Liver (tissue), 9 donors: ENCODE measurements around the gene TEX28. TPM values are rescaled to one million over a fixed set of nuclear protein-coding genes. Genes with fewer than 3 reads are reported as not detected.

Experiments used
- DNase-seq: peaks from one replicate; pipeline ENCODE4 v3.0.0-alpha.2; 2017; ENCODE audit warnings: low spot score
- H3K27ac ChIP-seq, 2 donors: one replicate each; pipeline ENCODE4 v1.7.0; 2013; ENCODE audit warnings: inconsistent platforms in 2 of 2, low read length in 2 of 2, control low read depth in 1 of 2, low read depth in 1 of 2, mild to moderate bottlenecking in 1 of 2
- H3K27me3 ChIP-seq, 4 donors: one replicate each; pipeline versions ENCODE4 v1.6.1 to v1.7.0; 2013; ENCODE audit warnings: low read length in 3 of 4, inconsistent platforms in 1 of 4, mild to moderate bottlenecking in 1 of 4, moderate library complexity in 1 of 4; ENCODE audit not compliant: control insufficient read depth in 4 of 4, insufficient read depth in 4 of 4
- H3K36me3 ChIP-seq, 4 donors: one replicate each; pipeline versions ENCODE4 v1.6.1 to v1.7.0; 2013; ENCODE audit warnings: low read length in 3 of 4, mild to moderate bottlenecking in 3 of 4, low read depth in 1 of 4, moderate library complexity in 1 of 4; ENCODE audit not compliant: control insufficient read depth in 4 of 4, insufficient read depth in 3 of 4
- H3K4me1 ChIP-seq, 4 donors: one replicate each; pipeline versions ENCODE4 v1.6.1 to v1.7.0; 2013; ENCODE audit warnings: low read length in 3 of 4, mild to moderate bottlenecking in 3 of 4, moderate library complexity in 1 of 4; ENCODE audit not compliant: control insufficient read depth in 4 of 4, insufficient read depth in 4 of 4
- H3K4me3 ChIP-seq, 3 donors: one replicate each; pipeline versions ENCODE4 v1.6.1 to v1.7.0; 2013; ENCODE audit warnings: low read length in 3 of 3, control low read depth in 1 of 3, low read depth in 1 of 3, mild to moderate bottlenecking in 1 of 3
- H3K9ac ChIP-seq, 2 donors: one replicate each; pipeline ENCODE4 v1.7.0; 2013; ENCODE audit warnings: low read length in 2 of 2, mild to moderate bottlenecking in 2 of 2, moderate library complexity in 2 of 2, control low read depth in 1 of 2, low read depth in 1 of 2
- H3K9me3 ChIP-seq, 4 donors: one replicate each; pipeline versions ENCODE4 v1.6.1 to v1.7.0; 2013; ENCODE audit warnings: low read length in 3 of 4; ENCODE audit not compliant: control insufficient read depth in 4 of 4
- EGR1 ChIP-seq, 2 donors: IDR thresholded peaks; 2 replicates each; pipeline ENCODE4 v1.6.1; 2016 to 2018; ENCODE audit warnings: antibody characterized with exemption in 2 of 2, low read depth in 2 of 2
- FOXA1 ChIP-seq: IDR thresholded peaks from 2 replicates; pipeline ENCODE4 v1.6.1; 2016; ENCODE audit warnings: antibody characterized with exemption
- FOXA2 ChIP-seq: IDR thresholded peaks from 2 replicates; pipeline ENCODE4 v1.6.1; 2016; ENCODE audit warnings: antibody characterized with exemption
- GABPA ChIP-seq, 2 donors: IDR thresholded peaks in 1 of 2; conservative IDR thresholded peaks in 1 of 2; 2 replicates each; pipeline ENCODE4 v1.6.1; 2016; ENCODE audit warnings: antibody characterized with exemption in 2 of 2, mild to moderate bottlenecking in 1 of 2, moderate library complexity in 1 of 2
- HNF4A ChIP-seq, 2 donors: conservative IDR thresholded peaks; 2 replicates each; pipeline ENCODE4 v1.6.1; 2016; ENCODE audit warnings: antibody characterized with exemption in 2 of 2, mild to moderate bottlenecking in 2 of 2
- HNF4G ChIP-seq: IDR thresholded peaks from 2 replicates; pipeline ENCODE4 v1.6.1; 2016; ENCODE audit warnings: antibody characterized with exemption
- JUND ChIP-seq, 2 donors: IDR thresholded peaks; 2 replicates each; pipeline ENCODE4 v1.6.1; 2016; ENCODE audit warnings: antibody characterized with exemption in 2 of 2
- NR2F2 ChIP-seq: IDR thresholded peaks from 2 replicates; pipeline ENCODE4 v1.6.1; 2016; ENCODE audit warnings: antibody characterized with exemption
- RAD21 ChIP-seq, 2 donors: IDR thresholded peaks; 2 replicates each; pipeline ENCODE4 v1.6.1; 2016; ENCODE audit warnings: antibody characterized with exemption in 2 of 2, mild to moderate bottlenecking in 2 of 2
- RXRA ChIP-seq, 2 donors: IDR thresholded peaks; 2 replicates each; pipeline ENCODE4 v1.6.1; 2017 to 2018; ENCODE audit warnings: antibody characterized with exemption in 2 of 2, mild to moderate bottlenecking in 1 of 2
- SP1 ChIP-seq: IDR thresholded peaks from 2 replicates; pipeline ENCODE4 v1.6.1; 2018; ENCODE audit warnings: antibody characterized with exemption, mild to moderate bottlenecking
- TAF1 ChIP-seq: conservative IDR thresholded peaks from 2 replicates; pipeline ENCODE4 v1.6.1; 2016; ENCODE audit warnings: antibody characterized with exemption, mild to moderate bottlenecking
- YY1 ChIP-seq: IDR thresholded peaks from 2 replicates; pipeline ENCODE4 v1.6.1; 2016; ENCODE audit warnings: antibody characterized with exemption, mild to moderate bottlenecking
- WGBS: extraction: QIAGEN DNeasy Blood & Tissue Kit; methylation state at CpG from one replicate; pipeline ENCODE4 v1.1.7; 2013; 5-methylcytosine and 5-hydroxymethylcytosine counted together
- polyA plus RNA-seq, 2 donors: library from polyadenylated mRNA; stranded (reverse) in 1 of 2; unstranded in 1 of 2; fragments of 200-250 nt in 1 of 2; fragments of >200 nt in 1 of 2; fragmentation: Nextera tagmentation in 1 of 2; extraction: Ambion mirVana in 1 of 2; gene quantifications; one replicate each; pipeline versions ENCODE4 v1.2.1 to v1.2.3, GENCODE V29; 2013 to 2015
- total RNA-seq, 2 donors: library from RNA; depleted of rRNA; stranded (reverse); fragments of >200 nt; gene quantifications; one replicate each; pipeline ENCODE4 v1.2.3, GENCODE V29; 2014
- TF ChIP-seq, protein P1 (sequence below): IDR thresholded peaks from 2 replicates; pipeline ENCODE4 v1.6.1; 2016; ENCODE audit warnings: antibody characterized with exemption
- TF ChIP-seq, protein P2 (sequence below): IDR thresholded peaks from 2 replicates; pipeline ENCODE4 v1.6.1; 2016; ENCODE audit warnings: antibody characterized with exemption, mild to moderate bottlenecking
- TF ChIP-seq, protein P3 (sequence below): IDR thresholded peaks from 2 replicates; pipeline ENCODE4 v1.6.1; 2016; ENCODE audit warnings: antibody characterized with exemption
- TF ChIP-seq, protein P4 (sequence below): IDR thresholded peaks from 2 replicates; pipeline ENCODE4 v1.6.1; 2016; ENCODE audit warnings: antibody characterized with exemption
- TF ChIP-seq, protein P5 (sequence below): fragments of 150-350 bp; IDR thresholded peaks from 2 replicates; pipeline ENCODE4 v1.5.1; 2017; ENCODE audit warnings: improper control_type of control experiment, low read depth, low read length; ENCODE audit not compliant: missing input control
- donor health status: healthy.
- donor health status: healthy.
- donor health status: healthy.
- donor health status: healthy.
- donor health status: healthy.

Gene TEX28
- total and polyA plus RNA-seq, 4 donors: not detected

DNA sequence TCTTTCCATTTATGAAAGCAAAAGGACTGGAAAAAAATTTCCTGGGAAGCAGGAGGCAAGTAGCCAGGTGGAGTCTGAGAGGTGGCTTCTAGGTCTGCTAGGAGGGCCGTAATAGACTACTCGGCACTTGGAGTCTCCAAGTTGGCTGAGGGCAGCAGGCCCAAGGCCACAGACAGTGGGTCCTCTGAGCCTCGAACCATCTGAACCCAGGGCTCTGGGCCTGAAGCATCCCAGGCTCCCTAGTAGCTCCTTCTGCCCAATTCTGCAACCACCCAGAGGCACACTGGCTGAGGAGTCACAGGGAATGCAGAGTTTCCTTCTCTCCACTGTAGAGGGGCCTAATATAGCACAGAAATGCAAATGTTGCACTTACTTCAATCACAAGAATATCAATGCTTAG, 20.5 kb upstream of the TEX28 start:
- Histone ChIP-seq H3K4me1 (no peaks in the 10 kb centered on the region), H3K36me3 (no peaks in the 10 kb centered on the region), H3K27me3 (peaks cover 0 to 3% (median 0%) of the 10 kb centered on the region in 4 donors), H3K27ac (no peak overlapping the region), H3K9me3 (no peaks in the 10 kb centered on the region), H3K9ac (no peak overlapping the region), H3K4me3 (no peak overlapping the region)
- TF ChIP-seq, protein P1, sequence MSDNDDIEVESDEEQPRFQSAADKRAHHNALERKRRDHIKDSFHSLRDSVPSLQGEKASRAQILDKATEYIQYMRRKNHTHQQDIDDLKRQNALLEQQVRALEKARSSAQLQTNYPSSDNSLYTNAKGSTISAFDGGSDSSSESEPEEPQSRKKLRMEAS: no peak
- TF ChIP-seq RXRA (IDR thresholded peaks at IDR 0.05): no peak
- 99% methylated on average over 3 of the region's 3 CpGs for WGBS
- DNase-seq: no peak

DNA sequence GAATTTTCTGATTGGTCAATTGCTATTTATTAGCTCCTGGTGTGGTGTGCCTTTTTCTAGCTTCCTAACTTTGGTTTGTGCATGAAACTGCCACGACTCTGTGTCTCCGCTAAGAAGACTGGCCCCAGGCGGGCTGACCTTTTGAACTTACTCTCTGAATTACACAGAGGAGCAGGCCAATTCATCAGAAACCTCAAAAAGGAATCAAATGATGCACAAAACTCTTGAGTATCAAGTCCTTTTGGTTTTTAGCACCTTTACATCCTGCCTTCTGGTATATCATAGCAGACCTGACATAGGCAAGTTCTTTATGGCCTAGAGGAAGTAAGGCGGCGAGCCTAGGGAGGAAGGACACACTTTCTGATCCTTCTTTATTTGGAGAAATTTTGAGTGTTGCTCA, 18.2 kb upstream of the TEX28 start:
- 75% methylated on average over 5 of the region's 5 CpGs for WGBS
- no peak overlapping the region for H3K27ac ChIP-seq
- TF ChIP-seq EGR1 (IDR thresholded peaks at IDR 0.05; ENCODE audit: low read depth in 2 of 2) (no peak), SP1 (no peak), NR2F2 (no peak), GABPA (IDR thresholded peaks at IDR 0.05 in 1 of 2, conservative IDR thresholded peaks at IDR 0.05 in 1 of 2) (no peak), HNF4A (conservative IDR thresholded peaks at IDR 0.05) (no peak), TAF1 (no peak), FOXA2 (no peak), YY1 (no peak), HNF4G (no peak), FOXA1 (no peak), JUND (IDR thresholded peaks at IDR 0.05) (no peak), RAD21 (IDR thresholded peaks at IDR 0.05) (no peak), RXRA (IDR thresholded peaks at IDR 0.05) (no peak)
- TF ChIP-seq, protein P2, sequence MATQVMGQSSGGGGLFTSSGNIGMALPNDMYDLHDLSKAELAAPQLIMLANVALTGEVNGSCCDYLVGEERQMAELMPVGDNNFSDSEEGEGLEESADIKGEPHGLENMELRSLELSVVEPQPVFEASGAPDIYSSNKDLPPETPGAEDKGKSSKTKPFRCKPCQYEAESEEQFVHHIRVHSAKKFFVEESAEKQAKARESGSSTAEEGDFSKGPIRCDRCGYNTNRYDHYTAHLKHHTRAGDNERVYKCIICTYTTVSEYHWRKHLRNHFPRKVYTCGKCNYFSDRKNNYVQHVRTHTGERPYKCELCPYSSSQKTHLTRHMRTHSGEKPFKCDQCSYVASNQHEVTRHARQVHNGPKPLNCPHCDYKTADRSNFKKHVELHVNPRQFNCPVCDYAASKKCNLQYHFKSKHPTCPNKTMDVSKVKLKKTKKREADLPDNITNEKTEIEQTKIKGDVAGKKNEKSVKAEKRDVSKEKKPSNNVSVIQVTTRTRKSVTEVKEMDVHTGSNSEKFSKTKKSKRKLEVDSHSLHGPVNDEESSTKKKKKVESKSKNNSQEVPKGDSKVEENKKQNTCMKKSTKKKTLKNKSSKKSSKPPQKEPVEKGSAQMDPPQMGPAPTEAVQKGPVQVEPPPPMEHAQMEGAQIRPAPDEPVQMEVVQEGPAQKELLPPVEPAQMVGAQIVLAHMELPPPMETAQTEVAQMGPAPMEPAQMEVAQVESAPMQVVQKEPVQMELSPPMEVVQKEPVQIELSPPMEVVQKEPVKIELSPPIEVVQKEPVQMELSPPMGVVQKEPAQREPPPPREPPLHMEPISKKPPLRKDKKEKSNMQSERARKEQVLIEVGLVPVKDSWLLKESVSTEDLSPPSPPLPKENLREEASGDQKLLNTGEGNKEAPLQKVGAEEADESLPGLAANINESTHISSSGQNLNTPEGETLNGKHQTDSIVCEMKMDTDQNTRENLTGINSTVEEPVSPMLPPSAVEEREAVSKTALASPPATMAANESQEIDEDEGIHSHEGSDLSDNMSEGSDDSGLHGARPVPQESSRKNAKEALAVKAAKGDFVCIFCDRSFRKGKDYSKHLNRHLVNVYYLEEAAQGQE: no peak
- TF ChIP-seq, protein P1: no peak
- TF ChIP-seq, protein P3, sequence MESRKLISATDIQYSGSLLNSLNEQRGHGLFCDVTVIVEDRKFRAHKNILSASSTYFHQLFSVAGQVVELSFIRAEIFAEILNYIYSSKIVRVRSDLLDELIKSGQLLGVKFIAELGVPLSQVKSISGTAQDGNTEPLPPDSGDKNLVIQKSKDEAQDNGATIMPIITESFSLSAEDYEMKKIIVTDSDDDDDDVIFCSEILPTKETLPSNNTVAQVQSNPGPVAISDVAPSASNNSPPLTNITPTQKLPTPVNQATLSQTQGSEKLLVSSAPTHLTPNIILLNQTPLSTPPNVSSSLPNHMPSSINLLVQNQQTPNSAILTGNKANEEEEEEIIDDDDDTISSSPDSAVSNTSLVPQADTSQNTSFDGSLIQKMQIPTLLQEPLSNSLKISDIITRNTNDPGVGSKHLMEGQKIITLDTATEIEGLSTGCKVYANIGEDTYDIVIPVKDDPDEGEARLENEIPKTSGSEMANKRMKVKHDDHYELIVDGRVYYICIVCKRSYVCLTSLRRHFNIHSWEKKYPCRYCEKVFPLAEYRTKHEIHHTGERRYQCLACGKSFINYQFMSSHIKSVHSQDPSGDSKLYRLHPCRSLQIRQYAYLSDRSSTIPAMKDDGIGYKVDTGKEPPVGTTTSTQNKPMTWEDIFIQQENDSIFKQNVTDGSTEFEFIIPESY: no peak
- TF ChIP-seq, protein P4, sequence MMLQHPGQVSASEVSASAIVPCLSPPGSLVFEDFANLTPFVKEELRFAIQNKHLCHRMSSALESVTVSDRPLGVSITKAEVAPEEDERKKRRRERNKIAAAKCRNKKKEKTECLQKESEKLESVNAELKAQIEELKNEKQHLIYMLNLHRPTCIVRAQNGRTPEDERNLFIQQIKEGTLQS: no peak
- TF ChIP-seq, protein P5, sequence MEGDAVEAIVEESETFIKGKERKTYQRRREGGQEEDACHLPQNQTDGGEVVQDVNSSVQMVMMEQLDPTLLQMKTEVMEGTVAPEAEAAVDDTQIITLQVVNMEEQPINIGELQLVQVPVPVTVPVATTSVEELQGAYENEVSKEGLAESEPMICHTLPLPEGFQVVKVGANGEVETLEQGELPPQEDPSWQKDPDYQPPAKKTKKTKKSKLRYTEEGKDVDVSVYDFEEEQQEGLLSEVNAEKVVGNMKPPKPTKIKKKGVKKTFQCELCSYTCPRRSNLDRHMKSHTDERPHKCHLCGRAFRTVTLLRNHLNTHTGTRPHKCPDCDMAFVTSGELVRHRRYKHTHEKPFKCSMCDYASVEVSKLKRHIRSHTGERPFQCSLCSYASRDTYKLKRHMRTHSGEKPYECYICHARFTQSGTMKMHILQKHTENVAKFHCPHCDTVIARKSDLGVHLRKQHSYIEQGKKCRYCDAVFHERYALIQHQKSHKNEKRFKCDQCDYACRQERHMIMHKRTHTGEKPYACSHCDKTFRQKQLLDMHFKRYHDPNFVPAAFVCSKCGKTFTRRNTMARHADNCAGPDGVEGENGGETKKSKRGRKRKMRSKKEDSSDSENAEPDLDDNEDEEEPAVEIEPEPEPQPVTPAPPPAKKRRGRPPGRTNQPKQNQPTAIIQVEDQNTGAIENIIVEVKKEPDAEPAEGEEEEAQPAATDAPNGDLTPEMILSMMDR: no peak
- no peak overlapping the region for H3K9ac ChIP-seq
- no peak overlapping the region for H3K4me3 ChIP-seq
- H3K9me3 ChIP-seq: no peaks in the 10 kb centered on the region
- H3K27me3 ChIP-seq: peaks cover 0 to 3% (median 0%) of the 10 kb centered on the region in 4 donors
- peaks cover 0 to 5% (median under 1%) of the 10 kb centered on the region in 4 donors for H3K4me1 ChIP-seq
- H3K36me3 ChIP-seq: no peaks in the 10 kb centered on the region
- DNase-seq: no peak
